HepG2 (cell line): ENCODE data around the gene TJP1. TPM values are rescaled to one million over a fixed set of nuclear protein-coding genes. Genes with fewer than 3 reads are reported as not detected.
A peak's percentile ranks its signal among the peaks of the same experiment; 100 is the strongest.

Experiments used
- ATAC-seq: fragments of 200-7000 bp; cut with Tn5 transposase; 3 replicates; pipeline ENCODE4 v1.9.1; 2020; ENCODE audit warnings: mild to moderate bottlenecking, moderate library complexity
- Bru-seq: library from RNA; stranded (reverse); fragments of 400-500 nt; gene quantifications from one replicate; lab custom pipeline; 2021; lab: Mats Ljungman, UMichigan
- BruChase-seq, 2 experiments: library from RNA; stranded (reverse); fragments of 400-500 nt; gene quantifications; one replicate each; lab custom pipeline; 2021; lab: Mats Ljungman, UMichigan
- BruUV-seq: library from RNA; stranded (reverse); fragments of 400-500 nt; replicated peaks from 2 replicates; lab custom pipeline; 2021; lab: Mats Ljungman, UMichigan
- CTCF ChIA-PET: fragments of 300-600 bp; formaldehyde crosslinking; extraction: SDS; loops from one replicate; lab custom pipeline; 2021; ENCODE audit warnings: low total read pairs, inconsistent platforms, low intra/inter-chr PET ratio; lab: Yijun Ruan, JAX
- POLR2A ChIA-PET: fragments of 350-600 bp; sonication (Branson Sonifier 250); formaldehyde crosslinking; loops from one replicate; lab custom pipeline; 2020; ENCODE audit warnings: antibody characterized with exemption, inconsistent platforms; lab: Yijun Ruan, JAX
- DNase-seq: peaks from one replicate; pipeline ENCODE4 v3.0.0-alpha.2; 2015; ENCODE audit warnings: low spot score
- FAIRE-seq: peaks from 3 replicates; lab custom pipeline; 2011; peaks lifted over from hg19 to GRCh38; lab: Jason Lieb, UNC
- H2AFZ ChIP-seq: one replicate; pipeline ENCODE4 v1.6.1; 2011; ENCODE audit warnings: low read length, inconsistent platforms
- H3K27ac ChIP-seq: fragments of 300-600 bp; 3 replicates; pipeline ENCODE4 v1.8.0; 2011; ENCODE audit warnings: mixed run types, mild to moderate bottlenecking, mixed read lengths, low read length, inconsistent platforms; ENCODE audit not compliant: insufficient read depth; ENCODE audit errors: extremely low read length
- H3K27me3 ChIP-seq, 2 experiments: fragments of 200-600 bp in 1 of 2; 2 replicates in 1 of 2; 3 replicates in 1 of 2; pipeline versions ENCODE4 v1.6.0 to v1.8.0; 2011; ENCODE audit warnings: low read length in 2 of 2, mild to moderate bottlenecking in 2 of 2, moderate library complexity in 2 of 2, inconsistent platforms in 1 of 2; ENCODE audit not compliant: insufficient read depth in 2 of 2, control insufficient read depth in 1 of 2
- H3K36me3 ChIP-seq, 2 experiments: fragments of 200-600 bp in 1 of 2; replicated peaks in 1 of 2; 2 replicates in 1 of 2; 3 replicates in 1 of 2; pipeline versions ENCODE4 v1.5.1 to v1.8.0; 2011; ENCODE audit warnings: low read length in 2 of 2, inconsistent platforms in 1 of 2; ENCODE audit not compliant: insufficient read depth in 2 of 2, control insufficient read depth in 1 of 2
- H3K4me1 ChIP-seq: 2 replicates; pipeline ENCODE4 v1.5.1; 2012; ENCODE audit warnings: low read length, inconsistent platforms; ENCODE audit not compliant: insufficient read depth
- H3K4me2 ChIP-seq: 2 replicates; pipeline ENCODE4 v1.6.0; 2011; ENCODE audit warnings: low read depth, low read length, inconsistent platforms
- H3K4me3 ChIP-seq, 3 experiments: fragments of 200-600 bp in 1 of 3; sonication (generic), shearing (Covaris generic) in 1 of 3; replicated peaks in 1 of 3; 2 replicates each; pipeline ENCODE4 v1.5.1; 2011 to 2016; ENCODE audit warnings: low read length in 3 of 3, inconsistent platforms in 2 of 3, low read depth in 2 of 3, mild to moderate bottlenecking in 2 of 3, control low read depth in 1 of 3, mixed read lengths in 1 of 3; ENCODE audit not compliant: insufficient read depth in 1 of 3
- H3K79me2 ChIP-seq: one replicate; pipeline ENCODE4 v1.6.1; 2011; ENCODE audit warnings: low read length, inconsistent platforms; ENCODE audit not compliant: insufficient read depth
- H3K9ac ChIP-seq: 2 replicates; pipeline ENCODE4 v1.6.0; 2011; ENCODE audit warnings: mild to moderate bottlenecking, low read depth, low read length, inconsistent platforms; ENCODE audit not compliant: insufficient read depth
- H3K9me3 ChIP-seq: 2 replicates; pipeline ENCODE4 v1.5.1; 2012; ENCODE audit warnings: mild to moderate bottlenecking, low read length
- H4K20me1 ChIP-seq: 2 replicates; pipeline ENCODE4 v1.6.0; 2011; ENCODE audit warnings: inconsistent platforms, mild to moderate bottlenecking, low read length, moderate library complexity; ENCODE audit not compliant: insufficient read depth
- ATF4 ChIP-seq, 2 experiments: fragments of 450-650 bp in 1 of 2; sonication (generic) in 1 of 2; formaldehyde crosslinking; IDR thresholded peaks; 2 replicates each; pipeline versions ENCODE4 v1.5.0 to v1.8.0; 2020 to 2022; ENCODE audit warnings: mild to moderate bottlenecking in 1 of 2, missing genetic modification reagents in 1 of 2
- IKZF1 ChIP-seq: fragments of 450-650 bp; IDR thresholded peaks from 2 replicates; pipeline ENCODE4 v1.7.1; 2016
- NFE2L1 ChIP-seq: sonication (generic); formaldehyde crosslinking; IDR thresholded peaks from 2 replicates; pipeline ENCODE4 v1.4.0; 2020; ENCODE audit warnings: missing genetic modification reagents, mild to moderate bottlenecking, borderline replicate concordance
- POLR2A ChIP-seq, 2 experiments: IDR thresholded peaks; 2 replicates each; pipeline ENCODE4 v1.6.1; 2011; ENCODE audit warnings: low read depth in 2 of 2, low read length in 2 of 2, mild to moderate bottlenecking in 1 of 2, moderate library complexity in 1 of 2; ENCODE audit not compliant: insufficient read depth in 1 of 2
- ZBTB40 ChIP-seq, 2 experiments: fragments of 450-650 bp in 1 of 2; sonication (generic) in 1 of 2; formaldehyde crosslinking in 1 of 2; IDR thresholded peaks; 2 replicates each; pipeline versions ENCODE4 v1.6.1 to v1.8.0; 2016 to 2022; ENCODE audit warnings: antibody characterized with exemption in 1 of 2, mild to moderate bottlenecking in 1 of 2, missing genetic modification reagents in 1 of 2
- ZNF775 ChIP-seq: sonication (generic); formaldehyde crosslinking; IDR thresholded peaks from 2 replicates; pipeline ENCODE4 v1.4.0; 2020; ENCODE audit warnings: missing genetic modification reagents, mild to moderate bottlenecking, moderate library complexity, borderline replicate concordance
- WGBS: methylation state at CpG from one replicate; pipeline ENCODE4 v1.1.6; 2017; ENCODE audit warnings: low lambda C conversion rate; 5-methylcytosine and 5-hydroxymethylcytosine counted together
- in situ Hi-C: cut with HindIII; loops from 2 replicates; pipeline ENCODE4 v1.10.0; 2017; ENCODE audit warnings: low pct_unique_long_range_greater_than_20kb; ENCODE audit not compliant: extremely low pct_ligation_motif_present
- intact Hi-C: fragments of 100-400 bp; cut with micrococcal nuclease; formaldehyde crosslinking; loops from one replicate; pipeline ENCODE4 v1.10.0; 2022; ENCODE audit not compliant: unreplicated experiment
- long read RNA-seq, 2 experiments: library from RNA in 1 of 2; library from polyadenylated mRNA in 1 of 2; stranded (forward) in 1 of 2; unstranded in 1 of 2; transcript quantifications; one replicate each; pipeline ENCODE4 v2.0.0, GENCODE V29; 2019 to 2022
- polyA minus RNA-seq, 3 experiments: library from RNA; depleted of rRNA, polyadenylated mRNA; stranded (reverse); fragments of >200 nt; gene quantifications; 2 replicates each; pipeline ENCODE4 v1.2.3, GENCODE V29; 2011; ENCODE audit warnings: low replicate concordance in 1 of 3
- polyA plus RNA-seq, 8 experiments: library from polyadenylated mRNA; depleted of rRNA in 3 of 8; stranded (reverse) in 7 of 8; unstranded in 1 of 8; fragments of >200 nt; fragmentation: Illumina TruSeq in 4 of 8; extraction: Trizol in 4 of 8; gene quantifications; 2 replicates each; pipeline versions ENCODE4 v1.2.1 to v1.2.3, GENCODE V29; 2011 to 2016; ENCODE audit warnings: low read depth in 4 of 8, missing spikeins in 1 of 8, mixed read lengths in 1 of 8; ENCODE audit not compliant: insufficient read depth in 1 of 8
- total RNA-seq, 5 experiments: library from RNA; depleted of rRNA; stranded (reverse); fragments of >200 nt; fragmentation: Illumina TruSeq; extraction: Trizol; gene quantifications; 2 replicates each; pipeline ENCODE4 v1.2.3, GENCODE V29; 2016; ENCODE audit warnings: low read depth in 1 of 5

Gene TJP1
- total RNA-seq (2016; rRNA removed; fragmentation: Illumina TruSeq; extraction: Trizol) (25.9 and 37.2 TPM in 2 replicates), polyA plus RNA-seq (2011; rRNA removed) (24.7 and 27.1 TPM in 2 replicates), polyA minus RNA-seq (2011; rRNA and poly(A)+ RNA removed; ENCODE audit: low replicate concordance) (27.9 and 33.8 TPM in 2 replicates), Bru-seq, nascent RNA (percentile 89 among the genes with signal in this experiment), BruChase-seq, experiment 1, labeled RNA remaining after a 6-hour chase (percentile 88 among the genes with signal in this experiment), BruChase-seq, experiment 2, labeled RNA remaining after a 2-hour chase (percentile 88 among the genes with signal in this experiment)
- total RNA-seq (2016; cell fraction: cytosol; rRNA removed; fragmentation: Illumina TruSeq; extraction: Trizol; ENCODE audit: low read depth) = 16.0 and 19.2 TPM in 2 replicates
- total RNA-seq (2016; cell fraction: insoluble cytoplasmic fraction; rRNA removed; fragmentation: Illumina TruSeq; extraction: Trizol) = 23.9 and 35.3 TPM in 2 replicates
- total RNA-seq (2016; cell fraction: membrane; rRNA removed; fragmentation: Illumina TruSeq; extraction: Trizol) = 14.1 and 17.3 TPM in 2 replicates
- 32.5 and 44.1 TPM in 2 replicates for total RNA-seq (2016; cell fraction: nucleus; rRNA removed; fragmentation: Illumina TruSeq; extraction: Trizol)
- polyA plus RNA-seq (2011; cell fraction: cytosol; rRNA removed) = 13.9 and 20.4 TPM in 2 replicates
- 17.6 and 17.9 TPM in 2 replicates for polyA plus RNA-seq (2011; cell fraction: nucleus; rRNA removed)
- 20.7 and 23.9 TPM in 2 replicates for polyA plus RNA-seq (2012)
- polyA plus RNA-seq (2016; cell fraction: cytosol; fragmentation: Illumina TruSeq; extraction: Trizol; ENCODE audit: low read depth) = 0.76 and 0.90 TPM in 2 replicates
- 33.8 and 36.8 TPM in 2 replicates for polyA plus RNA-seq (2016; cell fraction: insoluble cytoplasmic fraction; fragmentation: Illumina TruSeq; extraction: Trizol; ENCODE audit: low read depth)
- polyA plus RNA-seq (2016; cell fraction: membrane; fragmentation: Illumina TruSeq; extraction: Trizol; ENCODE audit: low read depth) = 2.9 and 3.8 TPM in 2 replicates
- 29.5 and 33.1 TPM in 2 replicates for polyA plus RNA-seq (2016; cell fraction: nucleus; fragmentation: Illumina TruSeq; extraction: Trizol; ENCODE audit: insufficient read depth, low read depth)
- polyA minus RNA-seq (2011; cell fraction: cytosol; rRNA and poly(A)+ RNA removed) = 24.0 and 34.0 TPM in 2 replicates
- polyA minus RNA-seq (2011; cell fraction: nucleus; rRNA and poly(A)+ RNA removed) = 74.8 and 91.5 TPM in 2 replicates
- long read RNA-seq, experiment 1, partial matches to known transcripts = 12 of 17 reads
- long read RNA-seq, experiment 1, other reads (novel, unspliced or antisense) = 5 of 17 reads
- long read RNA-seq, experiment 2, full-length matches to known transcripts = 1 of 45 reads
- long read RNA-seq, experiment 2, partial matches to known transcripts = 15 of 45 reads
- long read RNA-seq, experiment 2, other reads (novel, unspliced or antisense) = 29 of 45 reads

DNA sequence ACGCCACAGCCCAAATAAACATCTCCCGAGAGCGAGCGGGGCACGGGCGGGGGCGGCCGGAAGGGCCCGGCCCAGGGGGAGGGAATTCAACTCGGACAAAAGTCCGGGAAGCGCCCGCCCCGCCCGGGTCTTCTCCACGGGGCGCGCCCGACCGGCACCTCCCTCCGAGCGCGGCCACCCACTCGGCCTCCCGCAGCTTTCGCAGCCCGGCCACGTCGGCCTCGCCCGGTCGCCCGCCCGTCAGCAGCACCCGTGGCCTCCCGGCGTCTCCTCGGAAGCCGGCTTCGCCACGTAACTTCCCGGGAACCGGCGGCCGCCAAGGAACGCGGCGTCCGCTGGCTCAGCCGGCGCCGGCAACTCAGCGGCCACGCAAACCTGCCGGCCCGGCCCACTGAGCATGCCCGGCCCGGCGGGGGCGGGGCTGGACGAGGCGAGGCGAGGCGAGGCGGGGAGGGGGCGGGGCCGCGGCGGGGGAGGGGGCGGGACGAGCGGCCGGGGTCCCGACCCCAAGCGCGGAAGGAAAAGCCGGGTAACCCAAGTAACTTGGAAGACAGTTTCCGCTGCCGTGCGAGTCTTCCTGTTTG is at the start of gene TJP1:
Gene TJP1, minus strand, starts transcription at position 369 of the 584 bp plus-strand sequence. CDS start 440 bp downstream, outside the sequence.
- POLR2A ChIA-PET = interaction anchor here (3.1 kb wide), 1 partner anchor 104 kb away, joined by 11 read pairs; no protein-coding TSS in a partner anchor
- ATAC-seq (peak; percentile 88), FAIRE-seq (no peak), DNase-seq (peak; percentile 39)
- H3K79me2 ChIP-seq = peaks cover 41% of the 10 kb centered on the region
- peaks cover 37% of the 10 kb centered on the region for H3K4me1 ChIP-seq
- H3K27me3 ChIP-seq = peaks cover 1 to 7% of the 10 kb centered on the region in 2 experiments; a peak in 2 of 5 replicates
- peak within 1 kb of the TSS; percentile 98 for H3K27ac ChIP-seq
- BruUV-seq = no TSS peak
- no peaks in the 10 kb centered on the region for H3K9me3 ChIP-seq
- in situ Hi-C loops = no loop called here
- H3K4me2 ChIP-seq = peak within 1 kb of the TSS; percentile 100
- peak within 1 kb of the TSS; percentile 84 to 90 (median 87) for H3K4me3 ChIP-seq
- CTCF ChIA-PET = no interaction called here
- no peaks in the 10 kb centered on the region for H3K36me3 ChIP-seq
- 5% methylated on average over 11 of the region's 80 CpGs for WGBS
- H2AFZ ChIP-seq = peak within 1 kb of the TSS; percentile 87
- intact Hi-C loops = loop anchor here (5.0 to 10.0 kb wide), 2 partner anchors 105 to 157 kb away; no protein-coding TSS in a partner anchor
- H3K9ac ChIP-seq = peak within 1 kb of the TSS; percentile 97
- H4K20me1 ChIP-seq = peaks cover 21% of the 10 kb centered on the region; the same call in 1 of the 2 replicates
- TF ChIP-seq ZBTB40 (IDR thresholded peaks at IDR 0.05) = no peak
- TF ChIP-seq ZBTB40 (CRISPR knock-in tag; IDR thresholded peaks at IDR 0.05) = peak; percentile 4; the same call in 1 of the 2 replicates
- TF ChIP-seq POLR2A (IDR thresholded peaks at IDR 0.05; ENCODE audit: insufficient read depth in 1 of 2, low read depth in 2 of 2, low read length in 2 of 2) = peak; percentile 78 to 79
- TF ChIP-seq ZNF775 (CRISPR knock-in tag) = no peak
- TF ChIP-seq NFE2L1 (CRISPR knock-in tag) = no peak
- no peak for TF ChIP-seq IKZF1
- peak in 1 of 2 experiments; percentile 53; a peak in 1 of 4 replicates for TF ChIP-seq ATF4 (CRISPR knock-in tag; IDR thresholded peaks at IDR 0.05)
